Measurements from ENCODE around the gene TRIM21. TPM values are rescaled to one million over a fixed set of nuclear protein-coding genes. Genes with fewer than 3 reads are reported as not detected.
"Not testable (repeated sequence)": the region's sequence is repeated elsewhere in the genome, so short reads cannot be mapped to it uniquely, and the experiment has no call there.

Gene TRIM21
- total and polyA plus RNA-seq, 12 donors = 11.0 to 24.3 (median 16.4) TPM

GRCh38 chr11:4430051-4430450 lies 36.5 kb upstream of the TRIM21 start:
- H3K4me1 ChIP-seq (replicated peaks in 1 of 2) = no peaks in the 10 kb centered on the region
- no peak for DNase-seq
- H3K36me3 ChIP-seq (replicated peaks in 1 of 2) = no peaks in the 10 kb centered on the region
- TF ChIP-seq, protein P1, sequence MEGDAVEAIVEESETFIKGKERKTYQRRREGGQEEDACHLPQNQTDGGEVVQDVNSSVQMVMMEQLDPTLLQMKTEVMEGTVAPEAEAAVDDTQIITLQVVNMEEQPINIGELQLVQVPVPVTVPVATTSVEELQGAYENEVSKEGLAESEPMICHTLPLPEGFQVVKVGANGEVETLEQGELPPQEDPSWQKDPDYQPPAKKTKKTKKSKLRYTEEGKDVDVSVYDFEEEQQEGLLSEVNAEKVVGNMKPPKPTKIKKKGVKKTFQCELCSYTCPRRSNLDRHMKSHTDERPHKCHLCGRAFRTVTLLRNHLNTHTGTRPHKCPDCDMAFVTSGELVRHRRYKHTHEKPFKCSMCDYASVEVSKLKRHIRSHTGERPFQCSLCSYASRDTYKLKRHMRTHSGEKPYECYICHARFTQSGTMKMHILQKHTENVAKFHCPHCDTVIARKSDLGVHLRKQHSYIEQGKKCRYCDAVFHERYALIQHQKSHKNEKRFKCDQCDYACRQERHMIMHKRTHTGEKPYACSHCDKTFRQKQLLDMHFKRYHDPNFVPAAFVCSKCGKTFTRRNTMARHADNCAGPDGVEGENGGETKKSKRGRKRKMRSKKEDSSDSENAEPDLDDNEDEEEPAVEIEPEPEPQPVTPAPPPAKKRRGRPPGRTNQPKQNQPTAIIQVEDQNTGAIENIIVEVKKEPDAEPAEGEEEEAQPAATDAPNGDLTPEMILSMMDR (IDR thresholded peaks at IDR 0.05) = no peak
- TF ChIP-seq POLR2A (IDR thresholded peaks at IDR 0.05) = no peak
- 72 to 77% (median 74%) methylated on average over 4 of the region's 4 CpGs for WGBS, 4 donors
- no peak overlapping the region for H3K27ac ChIP-seq
- H3K27me3 ChIP-seq = no peaks in the 10 kb centered on the region
- intact Hi-C loops (cut with DNase I) = no loop called here
- no peaks in the 10 kb centered on the region for H3K9me3 ChIP-seq (replicated peaks in 1 of 3)
- no peak overlapping the region for H3K4me3 ChIP-seq

GRCh38 chr11:4418403-4418802 lies 24.9 kb upstream of the TRIM21 start:
- intact Hi-C loops (cut with DNase I) = no loop called here
- H3K4me1 ChIP-seq (replicated peaks in 1 of 2) = no peaks in the 10 kb centered on the region
- no peak overlapping the region for H3K4me3 ChIP-seq
- H3K27ac ChIP-seq = no peak overlapping the region
- TF ChIP-seq, protein P1 (IDR thresholded peaks at IDR 0.05) = no peak
- no peak for TF ChIP-seq POLR2A (IDR thresholded peaks at IDR 0.05)
- H3K27me3 ChIP-seq = no peaks in the 10 kb centered on the region
- no peak for DNase-seq
- WGBS, 4 donors = 67 to 79% (median 73%) methylated on average over 8 of the region's 8 CpGs
- H3K36me3 ChIP-seq (replicated peaks in 1 of 2) = no peaks in the 10 kb centered on the region
- no peaks in the 10 kb centered on the region for H3K9me3 ChIP-seq (replicated peaks in 1 of 3)

DNA sequence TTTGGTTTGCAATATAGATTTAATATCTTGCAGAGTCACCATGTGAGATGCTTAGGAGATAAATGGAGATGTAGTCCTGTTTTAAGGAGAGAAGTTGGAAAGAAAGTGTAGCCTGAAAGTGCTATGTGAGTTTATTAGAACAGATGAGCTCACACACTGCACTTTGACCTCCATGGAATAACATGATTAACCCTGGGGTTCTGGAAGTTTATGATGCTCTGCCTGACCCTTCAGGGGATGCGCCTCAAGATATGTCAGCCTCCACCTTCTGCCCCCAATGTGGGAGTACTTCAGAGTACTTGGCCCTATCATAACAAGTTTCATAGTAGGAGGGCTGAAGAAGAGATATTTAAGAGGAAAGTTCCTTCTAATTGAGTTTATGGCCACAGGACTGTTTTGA lies 23.3 kb upstream of the TRIM21 start:
- 55 to 73% (median 71%) methylated on average over 1 of the region's 1 CpG; no CpG with 5 or more reads in 1 of the 4 donors for WGBS, 4 donors
- TF ChIP-seq, protein P1 (IDR thresholded peaks at IDR 0.05) = no peak
- TF ChIP-seq POLR2A (IDR thresholded peaks at IDR 0.05) = no peak
- Histone ChIP-seq H3K36me3 (replicated peaks in 1 of 2) (no peaks in the 10 kb centered on the region), H3K4me1 (replicated peaks in 1 of 2) (no peaks in the 10 kb centered on the region), H3K4me3 (no peak overlapping the region), H3K27ac (no peak overlapping the region), H3K9me3 (replicated peaks in 1 of 3) (no peaks in the 10 kb centered on the region), H3K27me3 (no peaks in the 10 kb centered on the region)
- no peak for DNase-seq
- intact Hi-C loops (cut with DNase I) = no loop called here

DNA sequence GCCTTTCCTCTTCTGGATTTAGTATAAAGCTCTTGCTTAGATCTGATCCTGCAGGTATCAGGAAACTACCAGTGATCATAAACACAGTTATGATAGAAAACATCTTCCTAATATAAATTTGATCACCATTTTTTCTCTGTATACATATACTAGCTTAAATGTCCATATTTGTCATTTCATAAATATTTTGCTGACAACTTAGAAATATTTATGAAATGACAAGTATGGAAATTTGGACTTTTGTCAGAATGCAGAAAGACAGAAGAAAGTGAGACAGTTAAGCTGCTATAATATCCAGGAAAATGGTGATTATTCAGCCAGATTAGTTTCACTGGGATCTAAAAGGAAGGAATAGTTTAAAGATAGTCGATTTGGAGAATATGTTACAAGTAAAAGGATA lies 22.8 kb upstream of the TRIM21 start:
- WGBS, 4 donors = 40 to 60% (median 47%) methylated on average over 1 of the region's 1 CpG
- TF ChIP-seq POLR2A (IDR thresholded peaks at IDR 0.05) = no peak
- TF ChIP-seq, protein P1 (IDR thresholded peaks at IDR 0.05) = no peak
- intact Hi-C loops (cut with DNase I) = no loop called here
- H3K9me3 ChIP-seq (replicated peaks in 1 of 3) = no peaks in the 10 kb centered on the region
- no peaks in the 10 kb centered on the region for H3K4me1 ChIP-seq (replicated peaks in 1 of 2)
- no peaks in the 10 kb centered on the region for H3K36me3 ChIP-seq (replicated peaks in 1 of 2)
- no peak overlapping the region for H3K4me3 ChIP-seq
- no peak for DNase-seq
- no peak overlapping the region for H3K27ac ChIP-seq
- no peaks in the 10 kb centered on the region for H3K27me3 ChIP-seq

GRCh38 chr11:4406206-4406605 lies 12.7 kb upstream of the TRIM21 start:
- intact Hi-C loops (cut with DNase I); H3K9me3 ChIP-seq (replicated peaks in 1 of 3); DNase-seq; H3K36me3 ChIP-seq (replicated peaks in 1 of 2); H3K27me3 ChIP-seq; H3K27ac ChIP-seq; H3K4me3 ChIP-seq; H3K4me1 ChIP-seq (replicated peaks in 1 of 2): not testable (repeated sequence)
- WGBS, 4 donors = 79 to 100% (median 82%) methylated on average over 4 to 6 of the region's 6 CpGs
